HepG2 (cell line): Measurements from ENCODE around the gene AVPR2. TPM values are rescaled to one million over a fixed set of nuclear protein-coding genes. Genes with fewer than 3 reads are reported as not detected.

Experiments
- CBX5 ChIP-seq: sonication (generic); formaldehyde crosslinking; IDR thresholded peaks from 2 replicates; pipeline ENCODE4 v1.4.0; 2020; ENCODE audit warnings: missing genetic modification reagents, borderline replicate concordance
- KLF9 ChIP-seq: IDR thresholded peaks from 2 replicates; pipeline ENCODE4 v1.6.1; 2016; ENCODE audit warnings: low read depth
- MTF1 ChIP-seq: sonication (generic); formaldehyde crosslinking; IDR thresholded peaks from 2 replicates; pipeline ENCODE4 v1.5.0; 2020; ENCODE audit warnings: missing genetic modification reagents
- NBN ChIP-seq: fragments of 450-650 bp; conservative IDR thresholded peaks from 2 replicates; pipeline ENCODE4 v1.6.1; 2017
- NFRKB ChIP-seq: fragments of 450-650 bp; IDR thresholded peaks from 2 replicates; pipeline ENCODE4 v1.6.1; 2017
- SYNCRIP ChIP-seq: fragments of 200-400 bp; formaldehyde crosslinking; IDR thresholded peaks from 2 replicates; pipeline ENCODE4 v1.6.1; 2018; ENCODE audit warnings: mild to moderate bottlenecking, low read depth, low read length; ENCODE audit not compliant: insufficient read depth
- TBP ChIP-seq: sonication (generic); formaldehyde crosslinking; IDR thresholded peaks from 2 replicates; pipeline ENCODE4 v1.5.0; 2020; ENCODE audit warnings: missing genetic modification reagents
- ZBTB3 ChIP-seq: sonication (generic); formaldehyde crosslinking; IDR thresholded peaks from 2 replicates; pipeline ENCODE4 v1.4.0; 2020; ENCODE audit warnings: low read depth, mild to moderate bottlenecking, moderate library complexity, missing genetic modification reagents, borderline replicate concordance
- ZNF263 ChIP-seq: sonication (generic); formaldehyde crosslinking; IDR thresholded peaks from 2 replicates; pipeline ENCODE4 v1.4.0; 2020; ENCODE audit warnings: missing genetic modification reagents
- ZNF337 ChIP-seq: sonication (generic); formaldehyde crosslinking; IDR thresholded peaks from 2 replicates; pipeline ENCODE4 v1.5.1; 2020; ENCODE audit warnings: missing genetic modification reagents, low read depth, mild to moderate bottlenecking, borderline replicate concordance
- ZNF605 ChIP-seq: sonication (generic); formaldehyde crosslinking; IDR thresholded peaks from 2 replicates; pipeline ENCODE4 v1.8.0; 2022; ENCODE audit warnings: mild to moderate bottlenecking, missing genetic modification reagents
- ZNF670 ChIP-seq: sonication (generic); formaldehyde crosslinking; IDR thresholded peaks from 2 replicates; pipeline ENCODE4 v1.8.0; 2022; ENCODE audit warnings: mild to moderate bottlenecking, missing genetic modification reagents, borderline replicate concordance
- ZNF83 ChIP-seq: sonication (generic); formaldehyde crosslinking; IDR thresholded peaks from 2 replicates; pipeline ENCODE4 v1.4.0; 2020; ENCODE audit warnings: missing genetic modification reagents, mild to moderate bottlenecking, borderline replicate concordance
- ZNF879 ChIP-seq: sonication (generic); formaldehyde crosslinking; IDR thresholded peaks from 2 replicates; pipeline ENCODE4 v1.8.1; 2023; ENCODE audit warnings: missing genetic modification reagents
- polyA plus RNA-seq, 8 experiments: library from polyadenylated mRNA; depleted of rRNA in 3 of 8; stranded (reverse) in 7 of 8; unstranded in 1 of 8; fragments of >200 nt; fragmentation: Illumina TruSeq in 4 of 8; extraction: Trizol in 4 of 8; gene quantifications; 2 replicates each; pipeline versions ENCODE4 v1.2.1 to v1.2.3, GENCODE V29; 2011 to 2016; ENCODE audit warnings: low read depth in 4 of 8, missing spikeins in 1 of 8, mixed read lengths in 1 of 8; ENCODE audit not compliant: insufficient read depth in 1 of 8
- total RNA-seq, 5 experiments: library from RNA; depleted of rRNA; stranded (reverse); fragments of >200 nt; fragmentation: Illumina TruSeq; extraction: Trizol; gene quantifications; 2 replicates each; pipeline ENCODE4 v1.2.3, GENCODE V29; 2016; ENCODE audit warnings: low read depth in 1 of 5
- TF ChIP-seq, protein P1 (sequence below): sonication (generic); formaldehyde crosslinking; IDR thresholded peaks from 2 replicates; pipeline ENCODE4 v1.4.0; 2020; ENCODE audit warnings: missing genetic modification reagents, borderline replicate concordance
- TF ChIP-seq, protein P2 (sequence below), 2 experiments: IDR thresholded peaks; 2 replicates each; pipeline ENCODE4 v1.6.1; 2011 to 2012; ENCODE audit warnings: low read length in 2 of 2, borderline replicate concordance in 1 of 2, low read depth in 1 of 2, mild to moderate bottlenecking in 1 of 2, moderate library complexity in 1 of 2
- TF ChIP-seq, protein P3 (sequence below): sonication (generic); formaldehyde crosslinking; IDR thresholded peaks from 2 replicates; pipeline ENCODE4 v1.4.0; 2020; ENCODE audit warnings: missing genetic modification reagents
- TF ChIP-seq, protein P4 (sequence below): sonication (generic); formaldehyde crosslinking; IDR thresholded peaks from 2 replicates; pipeline ENCODE4 v1.4.0; 2020; ENCODE audit warnings: missing genetic modification reagents

The AVPR2 gene
- total and polyA plus RNA-seq, 2 of the 13 experiments (the other 11 are each of a cell fraction or from before 2014, with no cell fraction given): not detected

DNA sequence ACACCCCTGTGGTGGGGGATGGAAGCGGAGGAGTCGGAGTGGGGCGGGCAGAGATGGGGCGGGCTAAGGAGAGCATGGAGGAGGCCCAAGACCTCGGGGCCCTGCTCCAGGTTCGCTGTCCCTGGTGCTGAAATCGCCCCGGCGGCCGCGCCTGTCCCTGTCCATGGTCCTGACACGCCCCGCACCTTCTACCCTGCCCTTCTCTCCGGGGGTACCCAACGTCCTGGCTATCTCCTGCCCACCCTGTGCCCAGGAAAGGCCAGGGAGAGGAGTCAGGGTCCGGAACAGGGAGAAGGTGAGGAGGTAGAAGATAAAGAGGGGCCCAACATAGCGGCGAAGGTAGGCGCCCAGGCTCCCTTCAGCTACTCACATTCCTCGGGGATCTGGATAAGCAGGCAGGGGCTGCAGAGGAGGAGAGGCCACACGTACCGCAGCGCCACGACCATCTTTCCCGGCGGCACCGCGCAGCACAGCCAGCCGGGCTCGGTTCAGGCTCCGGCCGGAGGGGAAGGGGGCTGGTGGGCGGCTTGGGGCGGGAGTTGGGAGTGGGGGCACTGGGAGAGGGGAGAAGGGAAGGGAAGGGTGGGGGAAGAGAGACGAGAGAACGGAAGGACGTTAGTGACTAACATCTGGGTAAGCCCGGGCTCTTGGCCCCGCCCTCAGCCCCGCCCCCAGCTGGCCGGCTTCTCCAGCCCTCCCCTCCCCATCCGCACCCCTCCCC, 28.9 kb upstream of the AVPR2 start (continued):
- peak; percentile 98 for TF ChIP-seq CBX5 (CRISPR knock-in tag)
- peak; percentile 98; the same call in 1 of the 2 replicates for TF ChIP-seq ZNF337 (CRISPR knock-in tag)
- TF ChIP-seq NBN: no peak
- peak; percentile 97; the same call in 1 of the 2 replicates for TF ChIP-seq ZBTB3
- TF ChIP-seq SYNCRIP: no peak
- TF ChIP-seq NFRKB: no peak
- TF ChIP-seq, protein P1, sequence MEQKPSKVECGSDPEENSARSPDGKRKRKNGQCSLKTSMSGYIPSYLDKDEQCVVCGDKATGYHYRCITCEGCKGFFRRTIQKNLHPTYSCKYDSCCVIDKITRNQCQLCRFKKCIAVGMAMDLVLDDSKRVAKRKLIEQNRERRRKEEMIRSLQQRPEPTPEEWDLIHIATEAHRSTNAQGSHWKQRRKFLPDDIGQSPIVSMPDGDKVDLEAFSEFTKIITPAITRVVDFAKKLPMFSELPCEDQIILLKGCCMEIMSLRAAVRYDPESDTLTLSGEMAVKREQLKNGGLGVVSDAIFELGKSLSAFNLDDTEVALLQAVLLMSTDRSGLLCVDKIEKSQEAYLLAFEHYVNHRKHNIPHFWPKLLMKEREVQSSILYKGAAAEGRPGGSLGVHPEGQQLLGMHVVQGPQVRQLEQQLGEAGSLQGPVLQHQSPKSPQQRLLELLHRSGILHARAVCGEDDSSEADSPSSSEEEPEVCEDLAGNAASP (CRISPR knock-in tag): peak; percentile 99
- TF ChIP-seq, protein P2, sequence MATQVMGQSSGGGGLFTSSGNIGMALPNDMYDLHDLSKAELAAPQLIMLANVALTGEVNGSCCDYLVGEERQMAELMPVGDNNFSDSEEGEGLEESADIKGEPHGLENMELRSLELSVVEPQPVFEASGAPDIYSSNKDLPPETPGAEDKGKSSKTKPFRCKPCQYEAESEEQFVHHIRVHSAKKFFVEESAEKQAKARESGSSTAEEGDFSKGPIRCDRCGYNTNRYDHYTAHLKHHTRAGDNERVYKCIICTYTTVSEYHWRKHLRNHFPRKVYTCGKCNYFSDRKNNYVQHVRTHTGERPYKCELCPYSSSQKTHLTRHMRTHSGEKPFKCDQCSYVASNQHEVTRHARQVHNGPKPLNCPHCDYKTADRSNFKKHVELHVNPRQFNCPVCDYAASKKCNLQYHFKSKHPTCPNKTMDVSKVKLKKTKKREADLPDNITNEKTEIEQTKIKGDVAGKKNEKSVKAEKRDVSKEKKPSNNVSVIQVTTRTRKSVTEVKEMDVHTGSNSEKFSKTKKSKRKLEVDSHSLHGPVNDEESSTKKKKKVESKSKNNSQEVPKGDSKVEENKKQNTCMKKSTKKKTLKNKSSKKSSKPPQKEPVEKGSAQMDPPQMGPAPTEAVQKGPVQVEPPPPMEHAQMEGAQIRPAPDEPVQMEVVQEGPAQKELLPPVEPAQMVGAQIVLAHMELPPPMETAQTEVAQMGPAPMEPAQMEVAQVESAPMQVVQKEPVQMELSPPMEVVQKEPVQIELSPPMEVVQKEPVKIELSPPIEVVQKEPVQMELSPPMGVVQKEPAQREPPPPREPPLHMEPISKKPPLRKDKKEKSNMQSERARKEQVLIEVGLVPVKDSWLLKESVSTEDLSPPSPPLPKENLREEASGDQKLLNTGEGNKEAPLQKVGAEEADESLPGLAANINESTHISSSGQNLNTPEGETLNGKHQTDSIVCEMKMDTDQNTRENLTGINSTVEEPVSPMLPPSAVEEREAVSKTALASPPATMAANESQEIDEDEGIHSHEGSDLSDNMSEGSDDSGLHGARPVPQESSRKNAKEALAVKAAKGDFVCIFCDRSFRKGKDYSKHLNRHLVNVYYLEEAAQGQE (IDR thresholded peaks at IDR 0.05; ENCODE audit: borderline replicate concordance in 1 of 2, low read depth in 1 of 2, low read length in 2 of 2): peak; percentile 99
- TF ChIP-seq ZNF263 (CRISPR knock-in tag): peak; percentile 93
- TF ChIP-seq ZNF670 (CRISPR knock-in tag): peak; percentile 99
- peak; percentile 100 for TF ChIP-seq ZNF879 (CRISPR knock-in tag)
- peak; percentile 99 for TF ChIP-seq MTF1 (CRISPR knock-in tag)
- peak; percentile 100 for TF ChIP-seq ZNF605
- TF ChIP-seq, protein P3, sequence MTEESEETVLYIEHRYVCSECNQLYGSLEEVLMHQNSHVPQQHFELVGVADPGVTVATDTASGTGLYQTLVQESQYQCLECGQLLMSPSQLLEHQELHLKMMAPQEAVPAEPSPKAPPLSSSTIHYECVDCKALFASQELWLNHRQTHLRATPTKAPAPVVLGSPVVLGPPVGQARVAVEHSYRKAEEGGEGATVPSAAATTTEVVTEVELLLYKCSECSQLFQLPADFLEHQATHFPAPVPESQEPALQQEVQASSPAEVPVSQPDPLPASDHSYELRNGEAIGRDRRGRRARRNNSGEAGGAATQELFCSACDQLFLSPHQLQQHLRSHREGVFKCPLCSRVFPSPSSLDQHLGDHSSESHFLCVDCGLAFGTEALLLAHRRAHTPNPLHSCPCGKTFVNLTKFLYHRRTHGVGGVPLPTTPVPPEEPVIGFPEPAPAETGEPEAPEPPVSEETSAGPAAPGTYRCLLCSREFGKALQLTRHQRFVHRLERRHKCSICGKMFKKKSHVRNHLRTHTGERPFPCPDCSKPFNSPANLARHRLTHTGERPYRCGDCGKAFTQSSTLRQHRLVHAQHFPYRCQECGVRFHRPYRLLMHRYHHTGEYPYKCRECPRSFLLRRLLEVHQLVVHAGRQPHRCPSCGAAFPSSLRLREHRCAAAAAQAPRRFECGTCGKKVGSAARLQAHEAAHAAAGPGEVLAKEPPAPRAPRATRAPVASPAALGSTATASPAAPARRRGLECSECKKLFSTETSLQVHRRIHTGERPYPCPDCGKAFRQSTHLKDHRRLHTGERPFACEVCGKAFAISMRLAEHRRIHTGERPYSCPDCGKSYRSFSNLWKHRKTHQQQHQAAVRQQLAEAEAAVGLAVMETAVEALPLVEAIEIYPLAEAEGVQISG: peak; percentile 96
- TF ChIP-seq ZNF83 (CRISPR knock-in tag): peak; percentile 100
- peak; percentile 99 for TF ChIP-seq KLF9
- TF ChIP-seq TBP (CRISPR knock-in tag): no peak
- TF ChIP-seq, protein P4, sequence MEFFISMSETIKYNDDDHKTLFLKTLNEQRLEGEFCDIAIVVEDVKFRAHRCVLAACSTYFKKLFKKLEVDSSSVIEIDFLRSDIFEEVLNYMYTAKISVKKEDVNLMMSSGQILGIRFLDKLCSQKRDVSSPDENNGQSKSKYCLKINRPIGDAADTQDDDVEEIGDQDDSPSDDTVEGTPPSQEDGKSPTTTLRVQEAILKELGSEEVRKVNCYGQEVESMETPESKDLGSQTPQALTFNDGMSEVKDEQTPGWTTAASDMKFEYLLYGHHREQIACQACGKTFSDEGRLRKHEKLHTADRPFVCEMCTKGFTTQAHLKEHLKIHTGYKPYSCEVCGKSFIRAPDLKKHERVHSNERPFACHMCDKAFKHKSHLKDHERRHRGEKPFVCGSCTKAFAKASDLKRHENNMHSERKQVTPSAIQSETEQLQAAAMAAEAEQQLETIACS: peak; percentile 72
